ENCODE data around the gene GREM1. TPM values are rescaled to one million over a fixed set of nuclear protein-coding genes. Genes with fewer than 3 reads are reported as not detected.

Gene GREM1
- total RNA-seq, 2 experiments from 2014 or later = not detected

DNA sequence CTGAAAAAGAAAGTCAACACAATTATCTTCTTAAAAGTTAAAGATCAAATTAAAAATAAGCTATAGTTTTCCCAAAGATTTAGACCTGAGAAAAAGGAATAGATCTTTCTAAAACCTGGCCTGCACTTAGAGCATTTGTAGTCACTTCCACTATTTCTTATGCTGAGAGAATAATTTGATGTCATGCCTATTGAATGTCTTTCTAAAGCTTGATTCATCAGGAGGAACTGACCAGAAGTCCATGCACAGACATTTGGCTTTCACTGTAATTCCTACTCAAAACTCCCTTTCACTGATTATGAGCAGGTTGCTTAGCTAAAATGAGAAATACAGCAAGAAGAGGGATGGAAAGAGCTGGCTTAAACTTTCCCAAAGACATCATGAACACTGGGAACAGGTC, 4.3 kb downstream of the GREM1 start:
- Mint-ChIP-seq H3K4me1 (ENCODE audit: low read depth) (peaks cover 8% of the 10 kb centered on the region), H3K36me3 (ENCODE audit: low read depth) (peaks cover 2% of the 10 kb centered on the region), H3K4me3 (no peak overlapping the region), H3K27ac (no peak overlapping the region), H3K9me3 (peaks cover 4% of the 10 kb centered on the region), H3K27me3 (ENCODE audit: low read depth) (peaks cover 65% of the 10 kb centered on the region)
- intact Hi-C loops (cut with micrococcal nuclease) = no loop called here
- no peak for DNase-seq
- CTCF ChIA-PET = no interaction called here

- CTCF ChIA-PET = interaction anchor here (0.6 kb wide), 1 partner anchor 48 kb away, joined by 3 read pairs; no protein-coding TSS in a partner anchor
- Mint-ChIP-seq H3K36me3 (ENCODE audit: low read depth) (peaks cover 2% of the 10 kb centered on the region), H3K9me3 (peaks cover 4% of the 10 kb centered on the region), H3K27me3 (ENCODE audit: low read depth) (peaks cover 63% of the 10 kb centered on the region), H3K4me3 (no peak overlapping the region), H3K27ac (no peak overlapping the region), H3K4me1 (ENCODE audit: low read depth) (peaks cover 3% of the 10 kb centered on the region)
- intact Hi-C loops (cut with micrococcal nuclease) = no loop called here
- no peak for DNase-seq
Observed at GRCh38 chr15:32723171-32723948, 5.6 kb downstream of the GREM1 start.

- Mint-ChIP-seq H3K27me3 (ENCODE audit: low read depth) (peaks cover 37% of the 10 kb centered on the region), H3K27ac (no peak overlapping the region), H3K4me1 (ENCODE audit: low read depth) (no peaks in the 10 kb centered on the region), H3K36me3 (ENCODE audit: low read depth) (peaks cover 2% of the 10 kb centered on the region), H3K9me3 (peaks cover 4% of the 10 kb centered on the region), H3K4me3 (no peak overlapping the region)
- no peak for DNase-seq
- intact Hi-C loops (cut with micrococcal nuclease) = no loop called here
- CTCF ChIA-PET = no interaction called here
Observed at GRCh38 chr15:32729700-32730395, 12.0 kb downstream of the GREM1 start.

DNA sequence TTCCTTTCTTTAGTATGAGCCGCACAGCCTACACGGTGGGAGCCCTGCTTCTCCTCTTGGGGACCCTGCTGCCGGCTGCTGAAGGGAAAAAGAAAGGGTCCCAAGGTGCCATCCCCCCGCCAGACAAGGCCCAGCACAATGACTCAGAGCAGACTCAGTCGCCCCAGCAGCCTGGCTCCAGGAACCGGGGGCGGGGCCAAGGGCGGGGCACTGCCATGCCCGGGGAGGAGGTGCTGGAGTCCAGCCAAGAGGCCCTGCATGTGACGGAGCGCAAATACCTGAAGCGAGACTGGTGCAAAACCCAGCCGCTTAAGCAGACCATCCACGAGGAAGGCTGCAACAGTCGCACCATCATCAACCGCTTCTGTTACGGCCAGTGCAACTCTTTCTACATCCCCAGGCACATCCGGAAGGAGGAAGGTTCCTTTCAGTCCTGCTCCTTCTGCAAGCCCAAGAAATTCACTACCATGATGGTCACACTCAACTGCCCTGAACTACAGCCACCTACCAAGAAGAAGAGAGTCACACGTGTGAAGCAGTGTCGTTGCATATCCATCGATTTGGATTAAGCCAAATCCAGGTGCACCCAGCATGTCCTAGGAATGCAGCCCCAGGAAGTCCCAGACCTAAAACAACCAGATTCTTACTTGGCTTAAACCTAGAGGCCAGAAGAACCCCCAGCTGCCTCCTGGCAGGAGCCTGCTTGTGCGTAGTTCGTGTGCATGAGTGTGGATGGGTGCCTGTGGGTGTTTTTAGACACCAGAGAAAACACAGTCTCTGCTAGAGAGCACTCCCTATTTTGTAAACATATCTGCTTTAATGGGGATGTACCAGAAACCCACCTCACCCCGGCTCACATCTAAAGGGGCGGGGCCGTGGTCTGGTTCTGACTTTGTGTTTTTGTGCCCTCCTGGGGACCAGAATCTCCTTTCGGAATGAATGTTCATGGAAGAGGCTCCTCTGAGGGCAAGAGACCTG, 13.2 kb downstream of the GREM1 start:
- H3K9me3 Mint-ChIP-seq = peaks cover 4% of the 10 kb centered on the region
- H3K36me3 Mint-ChIP-seq (ENCODE audit: low read depth) = no peaks in the 10 kb centered on the region
- intact Hi-C loops (cut with micrococcal nuclease) = no loop called here
- H3K4me3 Mint-ChIP-seq = no peak overlapping the region
- H3K27me3 Mint-ChIP-seq (ENCODE audit: low read depth) = peaks cover 32% of the 10 kb centered on the region
- no peaks in the 10 kb centered on the region for H3K4me1 Mint-ChIP-seq (ENCODE audit: low read depth)
- no peak overlapping the region for H3K27ac Mint-ChIP-seq
- CTCF ChIA-PET = no interaction called here
- no peak for DNase-seq

DNA sequence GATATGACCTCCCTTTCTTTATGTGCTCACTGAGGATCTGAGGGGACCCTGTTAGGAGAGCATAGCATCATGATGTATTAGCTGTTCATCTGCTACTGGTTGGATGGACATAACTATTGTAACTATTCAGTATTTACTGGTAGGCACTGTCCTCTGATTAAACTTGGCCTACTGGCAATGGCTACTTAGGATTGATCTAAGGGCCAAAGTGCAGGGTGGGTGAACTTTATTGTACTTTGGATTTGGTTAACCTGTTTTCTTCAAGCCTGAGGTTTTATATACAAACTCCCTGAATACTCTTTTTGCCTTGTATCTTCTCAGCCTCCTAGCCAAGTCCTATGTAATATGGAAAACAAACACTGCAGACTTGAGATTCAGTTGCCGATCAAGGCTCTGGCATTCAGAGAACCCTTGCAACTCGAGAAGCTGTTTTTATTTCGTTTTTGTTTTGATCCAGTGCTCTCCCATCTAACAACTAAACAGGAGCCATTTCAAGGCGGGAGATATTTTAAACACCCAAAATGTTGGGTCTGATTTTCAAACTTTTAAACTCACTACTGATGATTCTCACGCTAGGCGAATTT, 14.9 kb downstream of the GREM1 start:
- H3K36me3 Mint-ChIP-seq (ENCODE audit: low read depth) = no peaks in the 10 kb centered on the region
- H3K4me3 Mint-ChIP-seq = no peak overlapping the region
- no peak for DNase-seq
- H3K27ac Mint-ChIP-seq = no peak overlapping the region
- intact Hi-C loops (cut with micrococcal nuclease) = no loop called here
- no peaks in the 10 kb centered on the region for H3K9me3 Mint-ChIP-seq
- peaks cover 21% of the 10 kb centered on the region for H3K27me3 Mint-ChIP-seq (ENCODE audit: low read depth)
- H3K4me1 Mint-ChIP-seq (ENCODE audit: low read depth) = no peaks in the 10 kb centered on the region
- CTCF ChIA-PET = interaction anchor here (1.4 kb wide), 1 partner anchor 10 kb away, joined by 3 read pairs; no protein-coding TSS in a partner anchor

GRCh38 chr15:32733281-32733680, 15.5 kb downstream of the GREM1 start:
- CTCF ChIA-PET = no interaction called here
- DNase-seq = no peak
- Mint-ChIP-seq H3K4me3 (no peak overlapping the region), H3K36me3 (ENCODE audit: low read depth) (no peaks in the 10 kb centered on the region), H3K4me1 (ENCODE audit: low read depth) (no peaks in the 10 kb centered on the region), H3K27me3 (ENCODE audit: low read depth) (peaks cover 21% of the 10 kb centered on the region), H3K9me3 (no peaks in the 10 kb centered on the region), H3K27ac (no peak overlapping the region)
- intact Hi-C loops (cut with micrococcal nuclease) = no loop called here

DNA sequence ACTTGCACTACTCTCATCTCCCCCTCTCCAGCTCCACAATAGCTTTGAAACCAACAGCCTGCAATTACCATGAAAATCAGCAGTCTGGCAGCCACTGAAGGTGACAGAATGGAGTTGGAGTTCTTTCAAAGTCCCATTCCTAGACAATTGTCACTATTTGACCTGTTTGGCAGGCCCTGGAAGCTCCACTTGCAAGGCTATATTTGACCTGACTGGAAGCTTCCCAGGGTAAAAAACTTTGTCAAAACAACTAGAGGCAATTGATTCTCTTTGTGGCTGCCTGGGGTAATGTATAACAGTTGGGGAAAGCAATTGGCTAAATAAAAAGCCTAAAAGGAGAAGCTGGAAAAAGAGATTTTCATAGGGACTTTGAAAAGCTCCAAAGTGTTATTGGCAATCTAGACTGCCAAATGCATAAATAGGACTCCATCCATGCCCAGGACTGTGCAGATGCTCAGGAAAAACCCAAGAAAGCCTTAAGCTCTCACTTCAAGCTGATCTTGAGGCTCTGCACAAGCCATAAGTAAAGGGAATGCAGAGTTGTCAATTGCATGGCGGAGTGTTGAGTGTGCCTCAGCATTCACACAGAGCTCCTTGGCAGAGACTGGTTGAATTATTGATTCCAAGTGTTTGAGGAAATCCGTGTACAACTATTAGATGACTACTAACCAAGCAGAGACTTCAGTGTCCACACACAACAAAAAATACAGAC, 18.3 kb downstream of the GREM1 start:
- no peak overlapping the region for H3K4me3 Mint-ChIP-seq
- DNase-seq = no peak
- H3K27ac Mint-ChIP-seq = no peak overlapping the region
- intact Hi-C loops (cut with micrococcal nuclease) = no loop called here
- no peaks in the 10 kb centered on the region for H3K36me3 Mint-ChIP-seq (ENCODE audit: low read depth)
- no peaks in the 10 kb centered on the region for H3K4me1 Mint-ChIP-seq (ENCODE audit: low read depth)
- CTCF ChIA-PET = no interaction called here
- H3K9me3 Mint-ChIP-seq = peaks cover 5% of the 10 kb centered on the region
- H3K27me3 Mint-ChIP-seq (ENCODE audit: low read depth) = peaks cover 11% of the 10 kb centered on the region

- peaks cover 11% of the 10 kb centered on the region for H3K27me3 Mint-ChIP-seq (ENCODE audit: low read depth)
- DNase-seq = no peak
- CTCF ChIA-PET = no interaction called here
Observed at GRCh38 chr15:32736701-32737061, 18.9 kb downstream of the GREM1 start.

DNA sequence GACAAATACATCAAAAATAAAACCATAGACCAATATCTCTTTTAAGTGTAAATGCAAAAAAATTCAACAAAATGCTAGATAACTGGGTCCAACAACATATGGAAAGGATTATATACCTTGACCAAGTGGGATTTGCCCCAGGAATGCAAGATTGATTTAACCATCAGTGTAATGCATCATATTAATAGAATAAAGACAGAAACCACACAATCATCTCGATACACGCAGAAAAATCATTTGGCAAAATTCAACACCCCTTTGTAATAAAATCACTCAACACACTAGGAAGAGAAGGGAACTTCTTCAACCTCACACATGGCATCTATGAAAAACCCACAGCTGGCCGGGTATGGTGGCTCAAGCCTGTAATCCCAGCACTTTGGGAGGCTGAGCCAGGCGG, 19.5 kb downstream of the GREM1 start:
- Mint-ChIP-seq H3K4me1 (ENCODE audit: low read depth) (no peaks in the 10 kb centered on the region), H3K36me3 (ENCODE audit: low read depth) (no peaks in the 10 kb centered on the region), H3K9me3 (peaks cover 5% of the 10 kb centered on the region), H3K27ac (no peak overlapping the region), H3K27me3 (ENCODE audit: low read depth) (peaks cover 11% of the 10 kb centered on the region), H3K4me3 (no peak overlapping the region)
- CTCF ChIA-PET = no interaction called here
- intact Hi-C loops (cut with micrococcal nuclease) = no loop called here
- no peak for DNase-seq

More at GRCh38 chr15:32736701-32737061, 18.9 kb downstream of the GREM1 start:
- no peak overlapping the region for H3K27ac Mint-ChIP-seq
- H3K4me3 Mint-ChIP-seq = no peak overlapping the region
- H3K36me3 Mint-ChIP-seq (ENCODE audit: low read depth) = no peaks in the 10 kb centered on the region
- intact Hi-C loops (cut with micrococcal nuclease) = no loop called here
- H3K9me3 Mint-ChIP-seq = peaks cover 5% of the 10 kb centered on the region
- no peaks in the 10 kb centered on the region for H3K4me1 Mint-ChIP-seq (ENCODE audit: low read depth)

- Mint-ChIP-seq H3K4me3 (no peak overlapping the region), H3K4me1 (ENCODE audit: low read depth) (no peaks in the 10 kb centered on the region), H3K27ac (no peak overlapping the region), H3K9me3 (peaks cover 5% of the 10 kb centered on the region), H3K36me3 (ENCODE audit: low read depth) (no peaks in the 10 kb centered on the region), H3K27me3 (ENCODE audit: low read depth) (peaks cover 13% of the 10 kb centered on the region)
- intact Hi-C loops (cut with micrococcal nuclease) = no loop called here
- no peak for DNase-seq
- CTCF ChIA-PET = no interaction called here
Observed at GRCh38 chr15:32738666-32739065, 20.9 kb downstream of the GREM1 start.

GRCh38 chr15:32739522-32740063, 21.8 kb downstream of the GREM1 start:
- Mint-ChIP-seq H3K4me1 (ENCODE audit: low read depth) (no peaks in the 10 kb centered on the region), H3K27ac (no peak overlapping the region), H3K4me3 (no peak overlapping the region), H3K27me3 (ENCODE audit: low read depth) (peaks cover 11% of the 10 kb centered on the region), H3K9me3 (peaks cover 5% of the 10 kb centered on the region), H3K36me3 (ENCODE audit: low read depth) (no peaks in the 10 kb centered on the region)
- no peak for DNase-seq
- intact Hi-C loops (cut with micrococcal nuclease) = no loop called here
- CTCF ChIA-PET = no interaction called here
